ENCODE measurements around the gene SLC31A2.
"Not testable (repeated sequence)": the region's sequence is repeated elsewhere in the genome, so short reads cannot be mapped to it uniquely, and the experiment has no call there.

Gene SLC31A2

DNA sequence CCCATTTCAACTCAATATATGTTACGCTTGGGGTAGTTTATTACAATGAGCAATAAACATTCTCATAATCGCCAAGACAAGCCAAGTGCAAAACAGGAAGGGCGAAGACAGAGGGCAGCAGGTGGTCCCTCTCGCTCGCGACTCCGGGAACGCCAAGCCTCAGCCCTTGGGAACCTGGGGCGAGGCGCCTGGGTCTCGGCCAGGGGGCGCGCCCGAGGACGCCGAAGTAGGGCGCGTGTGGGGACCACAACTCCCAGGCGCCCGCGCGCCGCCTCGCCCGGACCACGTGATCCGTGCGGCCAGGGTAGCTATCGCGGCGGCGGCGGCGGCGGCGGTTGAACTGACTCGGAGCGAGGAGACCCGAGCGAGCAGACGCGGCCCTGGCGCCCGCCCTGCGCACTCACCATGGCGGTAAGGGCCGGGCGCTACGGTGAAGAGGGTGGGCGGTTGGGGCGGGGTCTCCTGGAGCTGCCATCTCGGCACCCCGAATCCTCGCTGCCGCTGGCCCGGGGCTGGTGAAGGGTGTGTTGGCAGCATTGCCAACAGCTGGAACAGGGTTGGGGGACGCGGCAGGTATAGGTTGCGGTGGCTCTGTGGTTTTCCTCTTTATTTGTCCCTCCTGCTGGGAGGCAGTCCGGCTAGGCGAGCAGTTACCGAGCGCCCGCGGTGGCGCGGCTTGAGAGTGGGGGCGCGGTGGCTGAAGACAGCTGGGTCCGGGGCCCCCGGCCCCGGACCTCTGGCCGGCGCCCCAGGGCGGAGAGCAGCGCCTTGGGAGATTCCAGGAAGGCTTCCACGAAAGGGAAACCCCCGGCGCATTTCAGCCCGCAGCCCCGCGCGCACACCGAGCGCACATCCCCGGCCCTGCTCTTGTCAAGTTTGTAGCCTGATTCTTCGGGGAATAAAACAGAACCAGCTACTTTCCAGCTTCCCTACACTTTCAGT, at the start of gene SLC31A2:
Gene SLC31A2, plus strand, starts transcription at position 338 of the 942 bp plus-strand sequence. Its CDS starts 68 bp downstream, at position 406.
- peak; percentile 16 for TF ChIP-seq CTCF (IDR thresholded peaks at IDR 0.05; ENCODE audit: low read depth, low read length)
- peak; percentile 31 for DNase-seq (ENCODE audit: extremely low read depth, low read depth)

DNA sequence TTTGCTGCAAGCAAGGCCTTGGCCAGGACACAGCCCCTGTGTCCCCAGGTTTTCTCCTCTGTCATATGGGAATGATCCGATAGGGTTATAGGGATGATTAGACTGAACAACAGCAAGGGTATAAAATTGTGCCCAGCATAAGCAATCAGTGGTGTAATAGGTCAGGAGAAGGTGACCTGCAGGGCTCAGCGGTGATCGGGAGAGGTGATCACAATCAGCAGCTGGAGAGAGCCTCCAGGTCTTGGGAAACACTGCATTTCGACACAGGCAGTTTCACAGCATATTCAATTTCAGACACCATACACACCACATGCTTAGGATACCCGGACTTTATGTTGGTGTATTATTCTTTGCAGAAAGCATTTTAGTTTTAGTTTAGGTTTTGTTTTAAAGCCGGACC, 45.5 kb upstream of the SLC31A2 start:
- DNase-seq (ENCODE audit: extremely low read depth, low read depth), result not testable (repeated sequence)

GRCh38 chr9:113111065-113111951, 39.5 kb upstream of the SLC31A2 start:
- not testable (repeated sequence) for DNase-seq (ENCODE audit: extremely low read depth, low read depth)
- peak; percentile 4; the same call in 1 of the 2 replicates for TF ChIP-seq CTCF (IDR thresholded peaks at IDR 0.05; ENCODE audit: low read depth, low read length)

GRCh38 chr9:113112706-113113510, 37.9 kb upstream of the SLC31A2 start:
- DNase-seq (ENCODE audit: extremely low read depth, low read depth), result not testable (repeated sequence)

DNA sequence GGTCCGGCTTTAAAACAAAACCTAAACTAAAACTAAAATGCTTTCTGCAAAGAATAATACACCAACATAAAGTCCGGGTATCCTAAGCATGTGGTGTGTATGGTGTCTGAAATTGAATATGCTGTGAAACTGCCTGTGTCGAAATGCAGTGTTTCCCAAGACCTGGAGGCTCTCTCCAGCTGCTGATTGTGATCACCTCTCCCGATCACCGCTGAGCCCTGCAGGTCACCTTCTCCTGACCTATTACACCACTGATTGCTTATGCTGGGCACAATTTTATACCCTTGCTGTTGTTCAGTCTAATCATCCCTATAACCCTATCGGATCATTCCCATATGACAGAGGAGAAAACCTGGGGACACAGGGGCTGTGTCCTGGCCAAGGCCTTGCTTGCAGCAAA, 32.0 kb upstream of the SLC31A2 start:
- not testable (repeated sequence) for DNase-seq (ENCODE audit: extremely low read depth, low read depth)

DNA sequence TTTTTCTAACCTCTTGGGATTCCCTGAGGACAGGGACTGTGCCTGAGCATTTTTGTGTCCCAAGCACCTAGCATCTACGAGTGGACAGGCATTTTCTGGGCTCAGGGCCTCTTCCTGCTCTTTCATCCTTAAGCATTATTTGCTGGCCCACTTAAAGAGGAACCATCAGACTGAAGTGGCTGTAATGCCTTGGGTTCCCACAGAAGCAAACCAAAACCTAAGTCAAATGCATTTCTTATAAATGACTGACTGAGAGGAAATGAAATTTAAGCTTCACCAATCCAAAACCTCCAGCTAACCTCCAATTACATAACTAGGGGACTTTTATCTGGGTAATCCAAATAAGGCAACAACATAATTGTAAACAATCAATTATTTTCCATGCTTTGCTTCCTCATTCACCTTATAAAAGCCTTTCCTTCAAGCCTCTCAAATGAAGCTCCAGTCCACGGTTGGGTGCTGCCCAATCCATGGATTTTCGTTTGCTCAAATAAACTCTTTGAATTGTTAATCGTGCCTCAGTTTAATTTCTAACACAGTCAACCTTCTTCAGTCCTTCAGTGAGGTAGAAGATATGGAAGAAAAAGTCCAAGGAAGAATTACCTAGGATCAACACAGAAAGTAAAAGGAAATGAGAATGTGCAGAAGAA, 25.3 kb upstream of the SLC31A2 start:
- DNase-seq (ENCODE audit: extremely low read depth, low read depth), result no peak
- no peak for TF ChIP-seq CTCF (IDR thresholded peaks at IDR 0.05; ENCODE audit: low read depth, low read length)

- DNase-seq (ENCODE audit: extremely low read depth, low read depth), result no peak
- no peak for TF ChIP-seq CTCF (IDR thresholded peaks at IDR 0.05; ENCODE audit: low read depth, low read length)
Measured at GRCh38 chr9:113129466-113129865, 21.3 kb upstream of the SLC31A2 start.

- no peak for DNase-seq (ENCODE audit: extremely low read depth, low read depth)
- TF ChIP-seq CTCF (IDR thresholded peaks at IDR 0.05; ENCODE audit: low read depth, low read length), result no peak
Measured at GRCh38 chr9:113129884-113130283, 20.9 kb upstream of the SLC31A2 start.

Data from AG09319 (cell line).